Fibroblast of pulmonary artery (primary cell): ENCODE results near the gene ARHGAP15.

Experiments
- DNase-seq: peaks from one replicate; pipeline ENCODE4 v3.0.0-alpha.2; 2010; ENCODE audit warnings: low read depth
- H3K4me3 ChIP-seq: replicated peaks from 2 replicates; pipeline ENCODE4 v1.5.1; 2011; ENCODE audit warnings: low read depth, mild to moderate bottlenecking, control low read depth, low read length, moderate library complexity
- TF ChIP-seq, protein P1 (sequence below): IDR thresholded peaks from 2 replicates; pipeline ENCODE4 v1.5.1; 2011; ENCODE audit warnings: mild to moderate bottlenecking, control low read depth, low read length, inconsistent platforms; ENCODE audit errors: missing control alignments

The ARHGAP15 gene

DNA sequence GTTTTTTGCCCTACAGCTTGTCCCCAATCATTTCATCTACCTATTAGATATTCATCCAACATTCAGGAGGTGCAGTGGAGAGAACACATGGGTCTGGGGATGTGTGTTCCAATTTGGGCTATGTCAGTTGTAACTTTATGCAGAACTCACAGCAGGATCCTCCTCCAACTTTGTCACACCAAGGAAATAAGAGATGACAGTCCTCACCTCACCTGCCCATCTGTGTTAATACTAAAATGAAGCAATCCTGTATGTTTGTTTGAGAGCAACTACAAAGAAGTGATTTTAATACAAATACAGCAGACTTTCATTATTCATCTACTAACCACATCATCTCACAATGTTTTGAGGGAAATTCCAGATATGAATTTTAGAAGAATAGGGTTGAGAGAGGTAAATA lies 126.7 kb downstream of the ARHGAP15 start:
- H3K4me3 ChIP-seq = no peak overlapping the region
- DNase-seq = no peak
- TF ChIP-seq, protein P1, sequence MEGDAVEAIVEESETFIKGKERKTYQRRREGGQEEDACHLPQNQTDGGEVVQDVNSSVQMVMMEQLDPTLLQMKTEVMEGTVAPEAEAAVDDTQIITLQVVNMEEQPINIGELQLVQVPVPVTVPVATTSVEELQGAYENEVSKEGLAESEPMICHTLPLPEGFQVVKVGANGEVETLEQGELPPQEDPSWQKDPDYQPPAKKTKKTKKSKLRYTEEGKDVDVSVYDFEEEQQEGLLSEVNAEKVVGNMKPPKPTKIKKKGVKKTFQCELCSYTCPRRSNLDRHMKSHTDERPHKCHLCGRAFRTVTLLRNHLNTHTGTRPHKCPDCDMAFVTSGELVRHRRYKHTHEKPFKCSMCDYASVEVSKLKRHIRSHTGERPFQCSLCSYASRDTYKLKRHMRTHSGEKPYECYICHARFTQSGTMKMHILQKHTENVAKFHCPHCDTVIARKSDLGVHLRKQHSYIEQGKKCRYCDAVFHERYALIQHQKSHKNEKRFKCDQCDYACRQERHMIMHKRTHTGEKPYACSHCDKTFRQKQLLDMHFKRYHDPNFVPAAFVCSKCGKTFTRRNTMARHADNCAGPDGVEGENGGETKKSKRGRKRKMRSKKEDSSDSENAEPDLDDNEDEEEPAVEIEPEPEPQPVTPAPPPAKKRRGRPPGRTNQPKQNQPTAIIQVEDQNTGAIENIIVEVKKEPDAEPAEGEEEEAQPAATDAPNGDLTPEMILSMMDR = no peak

DNA sequence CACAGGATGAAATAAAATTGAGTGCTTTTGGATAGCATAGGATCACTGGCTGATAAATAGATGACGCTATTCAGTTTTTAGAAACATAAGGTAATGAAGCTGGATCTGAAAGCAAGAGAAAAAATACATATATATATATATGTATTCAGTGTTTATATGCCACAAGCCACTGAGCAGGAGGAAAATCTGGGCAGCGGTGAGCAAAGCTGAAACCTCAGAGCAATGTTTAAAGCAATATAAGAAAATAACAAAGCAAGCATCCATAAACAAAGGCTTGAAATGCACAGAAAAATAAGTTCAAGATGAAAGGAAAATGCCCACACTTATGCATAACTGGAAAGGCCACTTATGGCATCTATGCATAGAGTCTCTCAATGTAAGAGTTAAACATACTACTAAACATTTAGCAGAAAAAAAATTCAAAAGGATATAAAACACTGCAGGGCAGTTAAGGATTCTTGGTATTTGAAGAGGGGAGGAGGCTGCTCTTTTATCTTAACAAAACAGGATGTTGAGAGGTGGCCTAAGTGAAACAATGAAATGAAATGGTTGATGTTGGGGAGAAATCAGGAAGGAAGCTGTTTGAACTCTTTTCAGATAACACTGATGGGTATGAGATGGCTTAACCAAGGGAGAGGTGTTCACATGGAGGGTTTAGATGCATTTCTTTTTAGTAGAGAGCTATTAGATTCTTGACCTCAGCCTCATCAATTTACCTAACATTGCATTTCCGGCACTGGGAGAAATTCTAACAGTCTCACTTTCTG lies 129.1 kb downstream of the ARHGAP15 start:
- DNase-seq = no peak
- H3K4me3 ChIP-seq = no peak overlapping the region
- TF ChIP-seq, protein P1 = no peak

DNA sequence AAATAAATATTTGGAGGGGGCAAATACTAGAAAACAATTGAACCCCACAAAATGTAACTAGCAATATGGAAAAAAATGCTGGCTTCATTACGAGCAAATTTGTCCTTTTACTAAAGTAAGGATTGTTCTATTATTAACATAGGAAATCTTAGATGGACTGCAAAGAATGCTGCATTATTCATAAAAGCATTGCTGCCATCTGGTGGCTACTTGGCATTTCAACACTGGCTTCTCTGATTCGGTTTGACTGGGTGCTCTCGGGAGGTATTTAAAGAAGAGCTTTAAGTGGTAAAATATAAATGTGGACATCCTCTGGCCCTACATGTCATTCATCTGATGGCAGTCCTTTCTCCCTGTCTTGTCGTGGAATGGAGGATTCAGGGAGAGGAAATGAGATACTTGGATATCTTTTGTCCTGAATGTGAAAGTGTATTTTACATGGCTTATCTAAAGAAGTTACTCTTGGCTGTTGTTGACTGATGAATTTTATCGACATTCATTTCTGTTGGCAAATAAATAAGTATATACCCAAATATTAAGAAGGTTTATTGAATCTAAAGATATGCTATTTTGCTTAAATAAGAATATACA lies 130.2 kb downstream of the ARHGAP15 start:
- TF ChIP-seq, protein P1 = peak; percentile 83
- no peak overlapping the region for H3K4me3 ChIP-seq
- DNase-seq = peak; percentile 84

DNA sequence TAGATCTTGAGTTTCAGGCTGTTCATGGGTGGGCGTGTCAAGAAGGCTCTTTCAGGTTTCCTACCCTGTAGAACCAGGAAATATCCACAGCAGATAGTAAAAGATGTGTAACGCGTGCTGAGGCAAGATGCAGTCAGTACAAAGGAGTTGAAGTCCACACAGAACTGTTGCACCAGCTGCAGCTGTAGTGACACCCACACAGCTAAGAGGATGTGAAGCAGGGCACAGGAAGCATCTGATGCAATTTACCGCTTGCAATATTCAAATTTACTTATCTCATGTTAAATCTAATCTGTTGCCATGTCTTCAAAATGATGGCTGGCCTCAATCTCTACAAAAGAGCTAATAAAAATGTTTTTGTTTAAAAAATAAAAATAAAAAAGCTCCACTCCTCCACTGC lies 132.8 kb downstream of the ARHGAP15 start:
- no peak for DNase-seq
- TF ChIP-seq, protein P1 = no peak
- H3K4me3 ChIP-seq = no peak overlapping the region

DNA sequence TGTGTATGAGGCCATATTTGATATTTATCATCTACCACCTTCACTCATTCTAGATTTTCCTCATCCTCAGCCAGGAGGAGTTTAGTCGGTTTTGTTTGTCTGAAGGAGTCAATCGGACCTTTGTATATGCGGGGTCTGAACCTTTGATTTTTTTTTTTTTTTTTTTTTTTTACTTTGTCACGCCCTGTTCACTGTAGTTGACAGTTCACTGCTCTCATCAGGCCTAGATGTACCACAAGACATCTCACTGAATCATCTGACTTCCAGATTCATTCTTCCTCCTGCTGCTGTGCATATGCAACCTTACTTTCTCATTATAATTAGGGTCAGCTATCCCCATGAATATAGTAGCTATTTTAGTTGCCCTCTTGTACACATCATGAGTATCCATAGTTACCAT lies 133.2 kb downstream of the ARHGAP15 start:
- no peak overlapping the region for H3K4me3 ChIP-seq
- TF ChIP-seq, protein P1 = no peak
- no peak for DNase-seq

DNA sequence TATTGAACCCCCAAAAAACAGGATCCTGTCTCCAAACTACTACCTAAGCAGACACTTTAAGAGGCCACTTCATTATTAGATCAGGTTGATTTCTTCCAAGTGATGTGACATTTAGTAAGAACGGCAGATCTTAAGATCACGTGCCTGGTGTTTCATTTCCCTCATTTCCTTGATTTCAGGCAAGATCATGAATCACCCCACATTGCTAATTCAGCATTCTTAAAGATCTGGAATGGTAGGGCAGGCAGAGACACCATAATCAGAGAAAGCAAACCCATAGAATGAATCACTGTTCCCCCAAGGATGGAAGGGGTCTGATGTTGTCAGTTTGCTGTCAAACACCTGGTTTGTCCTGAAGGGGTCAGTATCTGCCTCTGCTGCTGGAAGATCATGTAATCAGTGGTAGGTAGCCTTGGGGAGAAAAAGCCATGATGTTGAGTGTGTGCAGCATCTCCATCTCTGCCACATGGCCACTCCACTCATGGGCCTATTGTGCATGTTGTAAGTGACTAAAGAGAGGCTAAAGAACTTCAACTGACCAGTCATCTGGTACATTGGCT lies 133.9 kb downstream of the ARHGAP15 start:
- TF ChIP-seq, protein P1 = peak; percentile 10
- no peak for DNase-seq
- no peak overlapping the region for H3K4me3 ChIP-seq
